ENCODE results near the gene MARCO.
"Not testable (repeated sequence)": the region's sequence is repeated elsewhere in the genome, so short reads cannot be mapped to it uniquely, and the experiment has no call there.

Gene MARCO

GRCh38 chr2:118929059-118929458 lies 12.9 kb upstream of the MARCO start:
- no peak for DNase-seq

DNA sequence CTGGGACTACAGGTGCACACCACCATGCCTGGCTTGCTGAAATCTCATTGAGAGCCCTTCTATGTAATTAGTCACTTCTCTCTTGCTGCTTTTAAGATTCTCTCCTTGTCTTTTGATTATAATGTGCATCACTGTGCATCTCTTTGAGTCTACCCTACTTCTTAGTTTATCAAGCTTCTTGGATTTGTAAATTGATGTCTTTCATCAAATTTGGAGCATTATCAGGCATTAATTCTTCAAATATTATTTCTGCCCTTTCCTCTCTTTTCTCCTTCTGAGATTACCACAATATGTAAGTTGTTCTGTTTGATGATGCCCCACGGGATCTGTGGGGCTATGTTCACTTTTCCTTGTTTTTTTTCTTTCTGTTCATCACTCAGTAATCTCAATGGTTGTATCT lies 9.0 kb upstream of the MARCO start:
- no peak for DNase-seq

- DNase-seq, result no peak
These were observed 5.7 kb upstream of the MARCO start for GRCh38 chr2:118936306-118936705.

DNA sequence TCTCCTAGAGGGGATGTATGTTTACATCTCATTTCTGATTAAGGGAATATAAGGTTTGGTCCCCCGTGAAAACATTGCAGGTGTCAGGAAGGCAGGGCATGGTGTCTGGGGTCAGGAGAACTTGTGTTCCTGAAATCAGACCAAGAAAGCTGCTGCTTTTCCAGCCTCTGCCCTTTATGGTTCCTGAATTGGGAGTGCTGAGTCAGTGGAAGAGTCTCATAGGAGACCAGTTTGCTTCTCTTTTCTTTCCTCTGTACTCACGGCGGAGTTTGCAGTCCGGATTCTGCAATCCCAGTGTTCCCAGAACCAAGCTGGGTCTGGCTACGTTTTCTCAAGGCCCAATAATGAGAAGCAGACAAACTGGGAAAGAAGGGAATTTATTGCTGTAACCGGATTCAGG lies 5.1 kb upstream of the MARCO start:
- no peak for DNase-seq

- DNase-seq, result no peak
These were observed 4.2 kb upstream of the MARCO start for GRCh38 chr2:118937817-118938216.

DNA sequence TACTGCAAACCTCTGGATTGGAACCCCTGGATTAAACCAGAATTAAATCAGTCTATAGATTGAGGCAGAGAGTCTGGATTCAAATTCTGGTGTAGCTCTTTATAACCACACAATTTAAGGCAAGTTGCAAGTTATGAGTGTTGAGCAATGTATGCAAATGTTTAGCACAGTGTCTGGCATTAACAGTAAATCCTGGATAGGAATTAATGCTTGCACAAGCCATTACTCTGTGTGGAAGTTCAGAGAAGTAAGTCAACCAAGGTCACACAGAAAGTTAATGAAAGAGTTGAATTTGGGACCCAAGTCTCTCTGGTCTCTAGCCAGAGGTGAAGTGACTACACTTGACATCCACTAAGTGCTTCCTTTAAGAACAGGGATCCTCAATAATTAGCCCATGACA lies 2.0 kb upstream of the MARCO start:
- no peak for DNase-seq

DNA sequence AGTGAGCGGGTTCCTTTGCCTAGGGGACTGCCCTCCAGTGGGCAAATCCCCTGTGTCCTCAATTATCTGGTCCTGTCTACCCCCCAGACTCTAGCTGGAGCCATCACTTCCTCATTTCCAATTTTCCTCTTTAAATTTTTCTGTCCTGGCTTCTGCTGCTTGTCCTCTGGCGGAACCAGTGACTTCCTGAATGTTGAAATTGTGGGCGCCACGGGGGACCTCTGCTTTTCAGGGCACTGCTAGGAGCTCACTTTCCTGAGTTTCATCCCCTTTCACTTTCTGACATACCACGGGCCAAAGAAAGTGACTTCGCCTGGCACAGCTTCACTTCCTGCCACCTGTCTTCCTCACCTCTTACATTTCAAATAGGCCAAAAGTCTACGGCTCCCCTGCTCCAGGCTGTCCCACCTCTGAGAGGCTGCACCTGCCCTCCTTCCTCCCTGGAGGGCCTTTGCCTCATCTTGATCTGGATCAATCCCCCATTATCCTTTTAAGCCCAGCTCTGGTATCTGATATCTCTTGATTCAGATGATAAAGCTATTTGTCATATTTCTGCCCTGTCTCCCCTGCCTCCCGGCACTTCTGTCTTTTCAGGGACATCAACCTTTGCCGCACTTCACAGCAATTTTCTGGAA lies 1.4 kb upstream of the MARCO start:
- DNase-seq, result no peak

- no peak for DNase-seq
These were observed 1.3 kb downstream of the MARCO start for GRCh38 chr2:118943286-118943685.

- no peak for DNase-seq
These were observed 3.9 kb downstream of the MARCO start for GRCh38 chr2:118945881-118946280.

GRCh38 chr2:118948266-118948665 lies 6.3 kb downstream of the MARCO start:
- not testable (repeated sequence) for DNase-seq

DNA sequence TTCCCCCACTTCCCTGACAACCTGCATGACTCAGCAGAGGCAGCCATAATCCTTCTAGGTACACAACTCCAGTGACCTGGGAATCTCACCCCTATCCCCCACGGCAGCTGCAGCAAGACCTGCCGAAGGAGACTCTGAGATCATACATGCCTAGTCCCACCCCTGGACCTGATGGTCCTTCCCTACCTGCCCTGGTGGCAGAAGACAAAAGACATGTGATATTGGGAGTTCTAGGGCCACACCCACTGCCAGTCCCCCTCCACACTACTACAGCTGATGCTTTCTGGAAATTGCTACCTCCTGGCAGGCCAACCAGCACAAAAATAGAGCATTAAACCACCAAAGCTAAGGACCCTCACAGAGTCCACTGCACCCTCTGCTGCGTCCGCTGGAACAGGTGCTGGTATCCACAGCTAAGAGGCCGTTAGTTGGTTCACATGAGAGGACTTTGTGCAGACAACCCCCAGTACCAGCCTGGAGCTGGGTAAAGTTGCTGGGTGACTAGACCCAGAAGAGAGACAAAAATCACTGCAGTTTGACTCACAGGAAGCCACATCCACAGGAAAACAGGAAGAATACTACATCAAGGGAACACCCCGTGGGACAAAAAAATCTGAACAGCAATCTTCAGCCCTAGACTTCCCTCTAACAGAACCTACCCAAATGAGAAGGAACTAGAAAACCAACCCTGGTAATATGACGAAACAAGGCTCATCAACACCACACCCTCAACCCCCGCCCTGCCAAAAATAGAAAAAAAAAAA lies 12.5 kb downstream of the MARCO start:
- no peak for DNase-seq

- no peak for DNase-seq
These were observed 23.7 kb downstream of the MARCO start for GRCh38 chr2:118965737-118966136.

- DNase-seq, result no peak
These were observed 25.3 kb downstream of the MARCO start for GRCh38 chr2:118967124-118967880.

- no peak for DNase-seq
These were observed 26.0 kb downstream of the MARCO start for GRCh38 chr2:118968042-118968441.

DNA sequence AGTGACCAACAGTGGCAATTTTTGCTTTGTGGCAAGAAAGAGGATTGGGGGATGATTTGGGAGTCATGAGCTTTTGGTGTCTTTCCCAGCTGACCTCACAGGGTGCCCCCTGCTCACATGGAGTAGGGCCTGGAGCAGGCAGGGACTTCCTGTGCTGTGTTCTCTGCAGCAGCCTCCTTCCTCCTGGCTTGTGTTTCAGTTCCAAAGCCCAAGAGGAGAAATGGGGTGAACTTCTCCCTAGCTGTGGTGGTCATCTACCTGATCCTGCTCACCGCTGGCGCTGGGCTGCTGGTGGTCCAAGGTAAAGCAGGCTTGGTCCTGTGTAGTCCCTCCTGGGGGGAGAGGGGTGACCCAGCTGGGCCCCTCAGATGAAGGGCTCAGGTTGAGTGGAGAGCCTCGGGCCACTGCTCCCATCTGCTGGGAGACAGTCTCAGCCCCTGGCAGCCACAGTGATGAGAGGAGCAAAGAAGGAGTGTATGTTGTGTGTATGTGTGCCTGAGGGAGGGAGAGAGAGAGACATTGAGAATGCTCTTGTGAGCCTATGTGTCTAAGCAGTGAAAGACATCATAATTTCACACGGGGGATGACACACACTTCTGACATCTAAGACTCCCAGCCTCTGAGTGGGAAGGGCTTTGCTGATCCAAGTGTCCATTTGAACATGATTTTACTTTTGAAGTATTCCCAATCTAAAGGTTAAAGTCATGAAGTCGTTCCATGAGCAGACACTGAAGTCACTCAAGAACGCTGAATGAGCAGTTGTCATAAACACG lies 27.2 kb downstream of the MARCO start:
- no peak for DNase-seq

DNA sequence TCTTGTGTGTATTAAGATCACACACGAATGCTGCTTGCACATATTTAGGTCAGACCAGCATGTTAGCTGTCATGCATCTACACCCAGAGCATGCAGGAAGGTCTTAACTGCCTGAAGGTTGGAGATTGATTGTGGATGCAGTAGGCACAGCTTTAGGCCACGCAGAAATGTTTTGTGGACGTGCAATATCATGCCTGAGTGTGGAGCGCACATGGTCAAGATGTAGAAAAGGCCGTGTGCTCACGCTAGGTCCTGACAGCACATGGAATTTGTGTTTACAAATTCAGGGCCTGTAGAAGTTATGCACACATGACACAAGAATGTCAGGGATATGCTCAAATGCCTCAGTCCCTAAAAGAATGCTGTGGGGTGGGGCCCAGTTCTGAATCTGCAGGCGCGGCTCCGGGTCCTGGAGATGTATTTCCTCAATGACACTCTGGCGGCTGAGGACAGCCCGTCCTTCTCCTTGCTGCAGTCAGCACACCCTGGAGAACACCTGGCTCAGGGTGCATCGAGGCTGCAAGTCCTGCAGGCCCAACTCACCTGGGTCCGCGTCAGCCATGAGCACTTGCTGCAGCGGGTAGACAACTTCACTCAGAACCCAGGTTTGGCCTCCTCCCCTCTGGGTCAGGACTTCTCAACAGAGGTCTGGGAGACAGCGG lies 27.9 kb downstream of the MARCO start:
- DNase-seq, result no peak

GRCh38 chr2:118970396-118971135 lies 28.6 kb downstream of the MARCO start:
- DNase-seq, result no peak

DNA sequence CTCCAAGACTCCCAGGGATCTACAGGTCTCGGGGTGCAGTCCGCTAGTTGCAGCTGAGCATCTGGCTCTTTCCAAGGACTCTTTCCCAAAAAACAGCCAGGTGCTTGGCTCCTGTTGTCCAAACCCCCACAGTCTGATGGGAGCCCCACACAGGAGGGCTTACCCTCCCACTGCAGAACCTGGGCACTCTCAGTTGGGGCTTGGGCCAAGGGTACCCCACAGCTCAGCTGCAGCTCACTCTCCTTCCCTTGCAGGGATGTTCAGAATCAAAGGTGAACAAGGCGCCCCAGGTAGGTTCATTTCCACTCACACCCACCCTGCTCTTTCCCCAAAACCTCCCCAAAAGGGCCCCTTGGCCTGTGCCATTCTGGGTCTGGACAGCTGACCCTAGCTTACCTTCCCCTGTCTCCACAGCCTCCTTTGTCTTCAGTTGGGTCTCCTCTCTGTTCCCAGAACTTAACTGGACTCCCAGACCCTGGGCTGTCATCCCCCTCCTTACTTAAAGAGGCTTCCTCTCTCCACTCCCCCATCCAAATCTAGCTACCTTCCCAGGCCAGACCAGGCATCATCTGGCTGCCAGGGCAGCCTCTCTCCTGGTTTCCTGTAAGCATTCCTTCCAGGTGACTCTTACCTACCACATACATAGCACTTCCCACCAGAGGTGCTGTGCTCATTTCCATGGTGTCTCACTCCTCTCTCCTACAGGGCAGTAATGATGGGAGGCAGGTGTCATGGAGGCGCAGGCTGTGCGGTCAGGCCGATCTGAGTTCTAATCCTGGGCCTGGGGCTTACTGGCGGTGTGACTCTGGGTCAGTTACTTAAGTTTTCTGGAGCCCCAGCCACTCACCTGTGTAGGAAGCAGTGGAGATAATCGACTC lies 29.5 kb downstream of the MARCO start:
- no peak for DNase-seq

GRCh38 chr2:118973542-118973951 lies 31.6 kb downstream of the MARCO start:
- no peak for DNase-seq

- no peak for DNase-seq
These were observed 32.4 kb downstream of the MARCO start for GRCh38 chr2:118974103-118974993.
